HepG2 (cell line): ENCODE measurements around the gene PMM2. TPM values are rescaled to one million over a fixed set of nuclear protein-coding genes. Genes with fewer than 3 reads are reported as not detected.
A peak's percentile ranks its signal among the peaks of the same experiment; 100 is the strongest.

Experiments used
- ASH2L ChIP-seq: fragments of 300-600, 200-600 bp; sonication (generic); IDR thresholded peaks from 2 replicates; pipeline ENCODE4 v1.7.0; 2017; ENCODE audit warnings: low read depth, mild to moderate bottlenecking, moderate library complexity, mixed read lengths, low read length; ENCODE audit not compliant: insufficient read length
- GABPB1 ChIP-seq: IDR thresholded peaks from 2 replicates; pipeline ENCODE4 v1.6.1; 2016; ENCODE audit warnings: mild to moderate bottlenecking, missing genetic modification reagents, moderate library complexity, missing compliant biosample characterization
- KLF11 ChIP-seq: IDR thresholded peaks from 2 replicates; pipeline ENCODE4 v1.6.1; 2016; ENCODE audit warnings: missing compliant biosample characterization
- MTA3 ChIP-seq: sonication (generic); formaldehyde crosslinking; IDR thresholded peaks from 2 replicates; pipeline ENCODE4 v1.4.0; 2020; ENCODE audit warnings: missing genetic modification reagents
- polyA plus RNA-seq, 8 experiments: library from polyadenylated mRNA; depleted of rRNA in 3 of 8; stranded (reverse) in 7 of 8; unstranded in 1 of 8; fragments of >200 nt; fragmentation: Illumina TruSeq in 4 of 8; extraction: Trizol in 4 of 8; gene quantifications; 2 replicates each; pipeline versions ENCODE4 v1.2.1 to v1.2.3, GENCODE V29; 2011 to 2016; ENCODE audit warnings: low read depth in 4 of 8, missing spikeins in 1 of 8, mixed read lengths in 1 of 8; ENCODE audit not compliant: insufficient read depth in 1 of 8
- total RNA-seq, 5 experiments: library from RNA; depleted of rRNA; stranded (reverse); fragments of >200 nt; fragmentation: Illumina TruSeq; extraction: Trizol; gene quantifications; 2 replicates each; pipeline ENCODE4 v1.2.3, GENCODE V29; 2016; ENCODE audit warnings: low read depth in 1 of 5
- TF ChIP-seq, protein P1 (sequence below): sonication (generic); formaldehyde crosslinking; IDR thresholded peaks from 2 replicates; pipeline ENCODE4 v1.4.0; 2020; ENCODE audit warnings: missing genetic modification reagents
- TF ChIP-seq, protein P2 (sequence below): sonication (generic); formaldehyde crosslinking; IDR thresholded peaks from 2 replicates; pipeline ENCODE4 v1.4.0; 2020; ENCODE audit warnings: low read depth, mild to moderate bottlenecking, missing genetic modification reagents
- TF ChIP-seq, protein P3 (sequence below): sonication (generic); formaldehyde crosslinking; IDR thresholded peaks from one replicate; pipeline ENCODE4 v1.5.1; 2020; ENCODE audit warnings: mild to moderate bottlenecking, missing genetic modification reagents; ENCODE audit errors: not compliant biosample characterization
- TF ChIP-seq, protein P4 (sequence below): sonication (generic); formaldehyde crosslinking; IDR thresholded peaks from 2 replicates; pipeline ENCODE4 v1.5.1; 2020; ENCODE audit warnings: mild to moderate bottlenecking, missing genetic modification reagents

Gene PMM2
- total and polyA plus RNA-seq, 2 of the 13 experiments (the other 11 are each of a cell fraction or from before 2014, with no cell fraction given): 52.2 to 93.7 TPM

DNA sequence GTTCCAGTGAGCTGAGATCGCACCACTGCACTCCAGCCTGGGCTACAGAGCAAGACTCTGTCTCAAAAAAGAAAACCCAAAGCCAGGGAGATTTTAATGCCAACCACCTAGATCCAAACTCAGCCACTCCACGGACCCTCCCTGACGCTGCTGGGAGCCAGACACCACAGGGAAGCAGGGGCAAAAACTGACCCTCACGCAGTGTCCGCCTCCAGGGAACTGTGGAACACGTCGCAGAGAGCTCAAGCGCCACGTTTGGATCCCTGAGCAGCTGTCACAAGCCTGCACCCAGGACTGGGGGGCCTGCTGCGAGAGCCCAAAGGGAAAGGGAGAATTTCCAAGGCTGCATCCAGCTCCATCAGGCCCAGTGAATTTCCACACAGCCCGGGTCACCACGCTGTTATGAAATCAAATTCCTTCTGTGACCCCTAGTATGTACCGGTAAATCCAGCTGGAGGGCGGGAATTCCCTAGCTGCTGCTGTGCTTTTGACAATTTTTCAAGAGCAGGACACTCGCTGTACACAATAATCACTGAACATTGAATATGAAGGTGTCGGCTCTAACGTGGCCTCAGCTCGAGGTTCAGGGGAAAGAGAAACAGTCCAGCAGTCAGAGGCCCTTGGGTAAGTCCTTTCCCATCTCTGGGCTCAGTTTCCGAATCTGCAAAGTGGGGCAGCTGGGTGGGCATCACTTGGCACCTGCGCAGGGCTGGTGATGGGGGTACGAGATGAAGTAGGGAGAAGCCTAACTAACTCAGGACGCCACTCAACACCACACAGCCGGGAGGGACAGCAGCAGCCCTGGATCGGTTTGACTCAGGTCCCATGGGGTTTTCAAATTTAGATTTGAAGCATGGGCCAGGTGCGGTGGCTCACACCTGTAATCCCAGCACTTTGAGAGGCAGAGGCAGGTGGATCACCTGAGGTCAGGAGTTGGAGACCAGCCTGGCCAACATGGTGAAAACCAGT, 62.6 kb downstream of the PMM2 start (continued):
- TF ChIP-seq, protein P1, sequence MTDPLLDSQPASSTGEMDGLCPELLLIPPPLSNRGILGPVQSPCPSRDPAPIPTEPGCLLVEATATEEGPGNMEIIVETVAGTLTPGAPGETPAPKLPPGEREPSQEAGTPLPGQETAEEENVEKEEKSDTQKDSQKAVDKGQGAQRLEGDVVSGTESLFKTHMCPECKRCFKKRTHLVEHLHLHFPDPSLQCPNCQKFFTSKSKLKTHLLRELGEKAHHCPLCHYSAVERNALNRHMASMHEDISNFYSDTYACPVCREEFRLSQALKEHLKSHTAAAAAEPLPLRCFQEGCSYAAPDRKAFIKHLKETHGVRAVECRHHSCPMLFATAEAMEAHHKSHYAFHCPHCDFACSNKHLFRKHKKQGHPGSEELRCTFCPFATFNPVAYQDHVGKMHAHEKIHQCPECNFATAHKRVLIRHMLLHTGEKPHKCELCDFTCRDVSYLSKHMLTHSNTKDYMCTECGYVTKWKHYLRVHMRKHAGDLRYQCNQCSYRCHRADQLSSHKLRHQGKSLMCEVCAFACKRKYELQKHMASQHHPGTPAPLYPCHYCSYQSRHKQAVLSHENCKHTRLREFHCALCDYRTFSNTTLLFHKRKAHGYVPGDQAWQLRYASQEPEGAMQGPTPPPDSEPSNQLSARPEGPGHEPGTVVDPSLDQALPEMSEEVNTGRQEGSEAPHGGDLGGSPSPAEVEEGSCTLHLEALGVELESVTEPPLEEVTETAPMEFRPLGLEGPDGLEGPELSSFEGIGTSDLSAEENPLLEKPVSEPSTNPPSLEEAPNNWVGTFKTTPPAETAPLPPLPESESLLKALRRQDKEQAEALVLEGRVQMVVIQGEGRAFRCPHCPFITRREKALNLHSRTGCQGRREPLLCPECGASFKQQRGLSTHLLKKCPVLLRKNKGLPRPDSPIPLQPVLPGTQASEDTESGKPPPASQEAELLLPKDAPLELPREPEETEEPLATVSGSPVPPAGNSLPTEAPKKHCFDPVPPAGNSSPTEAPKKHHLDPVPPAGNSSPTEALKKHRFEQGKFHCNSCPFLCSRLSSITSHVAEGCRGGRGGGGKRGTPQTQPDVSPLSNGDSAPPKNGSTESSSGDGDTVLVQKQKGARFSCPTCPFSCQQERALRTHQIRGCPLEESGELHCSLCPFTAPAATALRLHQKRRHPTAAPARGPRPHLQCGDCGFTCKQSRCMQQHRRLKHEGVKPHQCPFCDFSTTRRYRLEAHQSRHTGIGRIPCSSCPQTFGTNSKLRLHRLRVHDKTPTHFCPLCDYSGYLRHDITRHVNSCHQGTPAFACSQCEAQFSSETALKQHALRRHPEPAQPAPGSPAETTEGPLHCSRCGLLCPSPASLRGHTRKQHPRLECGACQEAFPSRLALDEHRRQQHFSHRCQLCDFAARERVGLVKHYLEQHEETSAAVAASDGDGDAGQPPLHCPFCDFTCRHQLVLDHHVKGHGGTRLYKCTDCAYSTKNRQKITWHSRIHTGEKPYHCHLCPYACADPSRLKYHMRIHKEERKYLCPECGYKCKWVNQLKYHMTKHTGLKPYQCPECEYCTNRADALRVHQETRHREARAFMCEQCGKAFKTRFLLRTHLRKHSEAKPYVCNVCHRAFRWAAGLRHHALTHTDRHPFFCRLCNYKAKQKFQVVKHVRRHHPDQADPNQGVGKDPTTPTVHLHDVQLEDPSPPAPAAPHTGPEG: no peak; the same call in 1 of the 2 replicates
- TF ChIP-seq, protein P2, sequence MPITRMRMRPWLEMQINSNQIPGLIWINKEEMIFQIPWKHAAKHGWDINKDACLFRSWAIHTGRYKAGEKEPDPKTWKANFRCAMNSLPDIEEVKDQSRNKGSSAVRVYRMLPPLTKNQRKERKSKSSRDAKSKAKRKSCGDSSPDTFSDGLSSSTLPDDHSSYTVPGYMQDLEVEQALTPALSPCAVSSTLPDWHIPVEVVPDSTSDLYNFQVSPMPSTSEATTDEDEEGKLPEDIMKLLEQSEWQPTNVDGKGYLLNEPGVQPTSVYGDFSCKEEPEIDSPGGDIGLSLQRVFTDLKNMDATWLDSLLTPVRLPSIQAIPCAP (CRISPR knock-in tag): no peak
- TF ChIP-seq GABPB1 (CRISPR knock-in tag) (peak; percentile 38), KLF11 (CRISPR knock-in tag) (no peak), ASH2L (no peak), MTA3 (CRISPR knock-in tag) (no peak)
- TF ChIP-seq, protein P3, sequence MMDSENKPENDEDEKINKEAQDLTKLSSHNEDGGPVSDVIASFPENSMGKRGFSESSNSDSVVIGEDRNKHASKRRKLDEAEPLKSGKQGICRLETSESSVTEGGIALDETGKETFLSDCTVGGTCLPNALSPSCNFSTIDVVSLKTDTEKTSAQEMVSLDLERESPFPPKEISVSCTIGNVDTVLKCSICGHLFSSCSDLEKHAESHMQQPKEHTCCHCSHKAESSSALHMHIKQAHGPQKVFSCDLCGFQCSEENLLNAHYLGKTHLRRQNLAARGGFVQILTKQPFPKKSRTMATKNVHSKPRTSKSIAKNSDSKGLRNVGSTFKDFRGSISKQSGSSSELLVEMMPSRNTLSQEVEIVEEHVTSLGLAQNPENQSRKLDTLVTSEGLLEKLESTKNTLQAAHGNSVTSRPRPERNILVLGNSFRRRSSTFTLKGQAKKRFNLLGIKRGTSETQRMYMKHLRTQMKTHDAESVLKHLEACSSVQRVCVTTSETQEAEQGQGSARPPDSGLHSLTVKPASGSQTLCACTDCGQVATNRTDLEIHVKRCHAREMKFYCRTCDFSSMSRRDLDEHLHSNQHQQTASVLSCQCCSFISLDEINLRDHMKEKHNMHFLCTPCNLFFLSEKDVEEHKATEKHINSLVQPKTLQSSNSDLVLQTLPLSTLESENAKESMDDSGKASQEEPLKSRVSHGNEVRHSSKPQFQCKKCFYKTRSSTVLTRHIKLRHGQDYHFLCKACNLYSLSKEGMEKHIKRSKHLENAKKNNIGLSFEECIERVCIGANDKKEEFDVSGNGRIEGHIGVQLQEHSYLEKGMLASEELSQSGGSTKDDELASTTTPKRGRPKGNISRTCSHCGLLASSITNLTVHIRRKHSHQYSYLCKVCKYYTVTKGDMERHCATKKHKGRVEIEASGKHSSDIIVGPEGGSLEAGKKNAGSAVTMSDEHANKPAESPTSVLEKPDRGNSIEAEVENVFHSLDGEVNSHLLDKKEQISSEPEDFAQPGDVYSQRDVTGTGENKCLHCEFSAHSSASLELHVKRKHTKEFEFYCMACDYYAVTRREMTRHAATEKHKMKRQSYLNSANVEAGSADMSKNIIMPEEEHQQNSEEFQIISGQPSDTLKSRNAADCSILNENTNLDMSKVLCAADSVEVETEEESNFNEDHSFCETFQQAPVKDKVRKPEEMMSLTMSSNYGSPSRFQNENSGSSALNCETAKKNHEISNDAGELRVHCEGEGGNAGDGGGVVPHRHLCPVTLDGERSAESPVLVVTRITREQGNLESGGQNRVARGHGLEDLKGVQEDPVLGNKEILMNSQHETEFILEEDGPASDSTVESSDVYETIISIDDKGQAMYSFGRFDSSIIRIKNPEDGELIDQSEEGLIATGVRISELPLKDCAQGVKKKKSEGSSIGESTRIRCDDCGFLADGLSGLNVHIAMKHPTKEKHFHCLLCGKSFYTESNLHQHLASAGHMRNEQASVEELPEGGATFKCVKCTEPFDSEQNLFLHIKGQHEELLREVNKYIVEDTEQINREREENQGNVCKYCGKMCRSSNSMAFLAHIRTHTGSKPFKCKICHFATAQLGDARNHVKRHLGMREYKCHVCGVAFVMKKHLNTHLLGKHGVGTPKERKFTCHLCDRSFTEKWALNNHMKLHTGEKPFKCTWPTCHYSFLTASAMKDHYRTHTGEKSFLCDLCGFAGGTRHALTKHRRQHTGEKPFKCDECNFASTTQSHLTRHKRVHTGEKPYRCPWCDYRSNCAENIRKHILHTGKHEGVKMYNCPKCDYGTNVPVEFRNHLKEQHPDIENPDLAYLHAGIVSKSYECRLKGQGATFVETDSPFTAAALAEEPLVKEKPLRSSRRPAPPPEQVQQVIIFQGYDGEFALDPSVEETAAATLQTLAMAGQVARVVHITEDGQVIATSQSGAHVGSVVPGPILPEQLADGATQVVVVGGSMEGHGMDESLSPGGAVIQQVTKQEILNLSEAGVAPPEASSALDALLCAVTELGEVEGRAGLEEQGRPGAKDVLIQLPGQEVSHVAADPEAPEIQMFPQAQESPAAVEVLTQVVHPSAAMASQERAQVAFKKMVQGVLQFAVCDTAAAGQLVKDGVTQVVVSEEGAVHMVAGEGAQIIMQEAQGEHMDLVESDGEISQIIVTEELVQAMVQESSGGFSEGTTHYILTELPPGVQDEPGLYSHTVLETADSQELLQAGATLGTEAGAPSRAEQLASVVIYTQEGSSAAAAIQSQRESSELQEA (CRISPR knock-in tag): peak; percentile 38
- TF ChIP-seq, protein P4, sequence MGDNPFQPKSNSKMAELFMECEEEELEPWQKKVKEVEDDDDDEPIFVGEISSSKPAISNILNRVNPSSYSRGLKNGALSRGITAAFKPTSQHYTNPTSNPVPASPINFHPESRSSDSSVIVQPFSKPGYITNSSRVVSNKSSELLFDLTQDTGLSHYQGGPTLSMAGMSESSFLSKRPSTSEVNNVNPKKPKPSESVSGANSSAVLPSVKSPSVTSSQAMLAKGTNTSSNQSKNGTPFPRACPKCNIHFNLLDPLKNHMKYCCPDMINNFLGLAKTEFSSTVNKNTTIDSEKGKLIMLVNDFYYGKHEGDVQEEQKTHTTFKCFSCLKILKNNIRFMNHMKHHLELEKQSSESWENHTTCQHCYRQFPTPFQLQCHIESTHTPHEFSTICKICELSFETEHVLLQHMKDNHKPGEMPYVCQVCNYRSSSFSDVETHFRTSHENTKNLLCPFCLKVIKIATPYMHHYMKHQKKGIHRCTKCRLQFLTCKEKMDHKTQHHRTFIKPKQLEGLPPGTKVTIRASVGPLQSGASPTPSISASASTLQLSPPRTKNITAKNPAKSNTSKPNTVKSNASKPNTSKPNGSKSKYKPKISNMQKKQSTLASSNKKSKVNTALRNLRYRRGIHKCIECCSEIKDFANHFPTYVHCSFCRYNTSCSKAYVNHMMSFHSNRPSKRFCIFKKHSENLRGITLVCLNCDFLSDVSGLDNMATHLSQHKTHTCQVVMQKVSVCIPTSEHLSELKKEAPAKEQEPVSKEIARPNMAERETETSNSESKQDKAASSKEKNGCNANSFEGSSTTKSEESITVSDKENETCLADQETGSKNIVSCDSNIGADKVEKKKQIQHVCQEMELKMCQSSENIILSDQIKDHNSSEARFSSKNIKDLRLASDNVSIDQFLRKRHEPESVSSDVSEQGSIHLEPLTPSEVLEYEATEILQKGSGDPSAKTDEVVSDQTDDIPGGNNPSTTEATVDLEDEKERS (CRISPR knock-in tag): no peak
